Natural killer cell (primary cell): Measurements from ENCODE around the gene IL36B. TPM values are rescaled to one million over a fixed set of nuclear protein-coding genes. Genes with fewer than 3 reads are reported as not detected.

ENCODE experiments used
- ATAC-seq, 3 donors: fragments of 150-1000 bp in 2 of 3; fragments of 200-7000 bp in 1 of 3; cut with Tn5 transposase; 1 replicate in 1 of 3; 2 replicates in 2 of 3; pipeline ENCODE4 v1.10.0; 2021; ENCODE audit warnings: mild to moderate bottlenecking in 2 of 3, moderate library complexity in 2 of 3
- DNase-seq, 2 donors: peaks; one replicate each; pipeline versions ENCODE4 v3.0.0 to v3.0.0-alpha.2; 2013 to 2021; ENCODE audit warnings: mixed read lengths in 1 of 2
- H3K27ac ChIP-seq: one replicate; pipeline ENCODE4 v1.5.1; 2013; ENCODE audit warnings: mild to moderate bottlenecking, low read length
- H3K27me3 ChIP-seq: one replicate; pipeline ENCODE4 v1.6.1; 2013; ENCODE audit warnings: low read length; ENCODE audit not compliant: control insufficient read depth, insufficient read depth
- H3K36me3 ChIP-seq: one replicate; pipeline ENCODE4 v1.6.1; 2013; ENCODE audit warnings: low read length; ENCODE audit not compliant: control insufficient read depth, insufficient read depth
- H3K4me1 ChIP-seq: one replicate; pipeline ENCODE4 v1.6.1; 2013; ENCODE audit warnings: low read length; ENCODE audit not compliant: control insufficient read depth, insufficient read depth
- H3K4me3 ChIP-seq: one replicate; pipeline ENCODE4 v1.5.1; 2013; ENCODE audit warnings: low read length
- H3K9me3 ChIP-seq: one replicate; pipeline ENCODE4 v1.6.1; 2013; ENCODE audit warnings: low read length; ENCODE audit not compliant: control insufficient read depth, insufficient read depth
- H3K27ac Mint-ChIP-seq, 2 donors: one replicate each; pipeline ENCODE4 v1.8.0; 2022; ENCODE audit warnings: mild to moderate bottlenecking in 2 of 2, mixed read lengths in 2 of 2, moderate library complexity in 1 of 2
- H3K27me3 Mint-ChIP-seq, 2 donors: one replicate each; pipeline ENCODE4 v1.8.0; 2022; ENCODE audit warnings: low read depth in 2 of 2, mixed read lengths in 2 of 2
- H3K36me3 Mint-ChIP-seq: one replicate; pipeline ENCODE4 v1.8.0; 2022; ENCODE audit warnings: mixed read lengths
- H3K4me1 Mint-ChIP-seq, 2 donors: one replicate each; pipeline ENCODE4 v1.8.0; 2022; ENCODE audit warnings: mixed read lengths in 2 of 2
- H3K4me3 Mint-ChIP-seq: one replicate; pipeline ENCODE4 v1.8.0; 2022; ENCODE audit warnings: mild to moderate bottlenecking, moderate library complexity, mixed read lengths
- H3K9me3 Mint-ChIP-seq, 2 donors: one replicate each; pipeline ENCODE4 v1.8.0; 2022; ENCODE audit warnings: mixed read lengths in 2 of 2
- CTCF ChIP-seq: fragments of 200-600 bp; IDR thresholded peaks from one replicate; pipeline ENCODE4 v1.8.0; 2022; ENCODE audit warnings: antibody characterized with exemption
- WGBS: methylation state at CpG from one replicate; pipeline ENCODE4 v1.1.7; 2013; ENCODE audit warnings: missing lambda C conversion rate; ENCODE audit not compliant: insufficient coverage; 5-methylcytosine and 5-hydroxymethylcytosine counted together
- intact Hi-C: fragments of 100-400 bp; cut with micrococcal nuclease; formaldehyde crosslinking; loops from one replicate; pipeline ENCODE4 v1.14.2; 2022
- total RNA-seq, 4 donors: library from RNA; stranded (reverse); fragments of 120-200 nt in 1 of 4; gene quantifications; one replicate each; pipeline versions ENCODE4 v1.2.3 to v1.2.4, GENCODE V29; 2013 to 2022

IL36B gene
- total RNA-seq, 3 donors from 2014 or later (not counting 1 experiment from before 2014, with no cell fraction given) = not detected

- Mint-ChIP-seq H3K4me1 (peaks cover 9% of the 10 kb centered on the region in 2 donors), H3K27me3 (peaks cover 14 to 37% of the 10 kb centered on the region in 2 donors), H3K27ac (no peak overlapping the region), H3K9me3 (no peaks in the 10 kb centered on the region), H3K4me3 (no peak overlapping the region), H3K36me3 (peaks cover 7% of the 10 kb centered on the region)
- WGBS = 86% methylated on average over 1 of the region's 1 CpG
- Histone ChIP-seq H3K36me3 (no peaks in the 10 kb centered on the region), H3K4me1 (no peaks in the 10 kb centered on the region), H3K27me3 (peaks cover 3% of the 10 kb centered on the region), H3K4me3 (no peak overlapping the region), H3K9me3 (peaks cover 4% of the 10 kb centered on the region), H3K27ac (no peak overlapping the region)
- ATAC-seq (no peak), DNase-seq (no peak)
- no peak for TF ChIP-seq CTCF
- intact Hi-C loops = no loop called here
Measured at GRCh38 chr2:113057117-113057516, 4.5 kb upstream of the IL36B start.

- Mint-ChIP-seq H3K27ac (no peak overlapping the region), H3K9me3 (no peaks in the 10 kb centered on the region), H3K4me3 (no peak overlapping the region), H3K36me3 (peaks cover 7% of the 10 kb centered on the region), H3K27me3 (peaks cover 14 to 41% of the 10 kb centered on the region in 2 donors), H3K4me1 (peaks cover 9% of the 10 kb centered on the region in 2 donors)
- Histone ChIP-seq H3K4me1 (no peaks in the 10 kb centered on the region), H3K27me3 (peaks cover 3% of the 10 kb centered on the region), H3K36me3 (no peaks in the 10 kb centered on the region), H3K4me3 (no peak overlapping the region), H3K9me3 (peaks cover 4% of the 10 kb centered on the region), H3K27ac (no peak overlapping the region)
- ATAC-seq (no peak), DNase-seq (no peak)
- WGBS = 75% methylated on average over 1 of the region's 1 CpG
- intact Hi-C loops = no loop called here
- TF ChIP-seq CTCF = no peak
Measured at GRCh38 chr2:113056521-113056920, 3.9 kb upstream of the IL36B start.

- H3K27ac ChIP-seq = no peak overlapping the region
- Mint-ChIP-seq H3K27ac (no peak overlapping the region), H3K27me3 (peaks cover 19 to 41% of the 10 kb centered on the region in 2 donors), H3K4me3 (no peak overlapping the region), H3K4me1 (peaks cover 9% of the 10 kb centered on the region in 2 donors), H3K36me3 (peaks cover 7% of the 10 kb centered on the region), H3K9me3 (no peaks in the 10 kb centered on the region)
- no peak for TF ChIP-seq CTCF
- no peak for ATAC-seq
- H3K4me3 ChIP-seq = no peak overlapping the region
- DNase-seq = no peak
- H3K4me1 ChIP-seq = no peaks in the 10 kb centered on the region
- H3K27me3 ChIP-seq = peaks cover 3% of the 10 kb centered on the region
- no peaks in the 10 kb centered on the region for H3K36me3 ChIP-seq
- intact Hi-C loops = no loop called here
- peaks cover 8% of the 10 kb centered on the region for H3K9me3 ChIP-seq
Measured at GRCh38 chr2:113054066-113054465, 1.4 kb upstream of the IL36B start.

- Histone ChIP-seq H3K4me3 (no peak overlapping the region), H3K4me1 (no peaks in the 10 kb centered on the region), H3K36me3 (no peaks in the 10 kb centered on the region), H3K9me3 (peaks cover 8% of the 10 kb centered on the region), H3K27me3 (peaks cover 3% of the 10 kb centered on the region), H3K27ac (no peak overlapping the region)
- Mint-ChIP-seq H3K27ac (no peak overlapping the region), H3K9me3 (no peaks in the 10 kb centered on the region), H3K27me3 (peaks cover 19 to 41% of the 10 kb centered on the region in 2 donors), H3K36me3 (peaks cover 7% of the 10 kb centered on the region), H3K4me1 (peaks cover 9% of the 10 kb centered on the region in 2 donors), H3K4me3 (no peak overlapping the region)
- peak in 2 of 3 donors; percentile 24 to 42 for ATAC-seq
- DNase-seq = no peak
- WGBS = 94% methylated on average over 2 of the region's 3 CpGs
- TF ChIP-seq CTCF = no peak
- intact Hi-C loops = no loop called here
Measured at GRCh38 chr2:113053666-113054065, 999 bp upstream of the IL36B start.
